ENCODE data around the gene RAB7A.

The RAB7A gene

DNA sequence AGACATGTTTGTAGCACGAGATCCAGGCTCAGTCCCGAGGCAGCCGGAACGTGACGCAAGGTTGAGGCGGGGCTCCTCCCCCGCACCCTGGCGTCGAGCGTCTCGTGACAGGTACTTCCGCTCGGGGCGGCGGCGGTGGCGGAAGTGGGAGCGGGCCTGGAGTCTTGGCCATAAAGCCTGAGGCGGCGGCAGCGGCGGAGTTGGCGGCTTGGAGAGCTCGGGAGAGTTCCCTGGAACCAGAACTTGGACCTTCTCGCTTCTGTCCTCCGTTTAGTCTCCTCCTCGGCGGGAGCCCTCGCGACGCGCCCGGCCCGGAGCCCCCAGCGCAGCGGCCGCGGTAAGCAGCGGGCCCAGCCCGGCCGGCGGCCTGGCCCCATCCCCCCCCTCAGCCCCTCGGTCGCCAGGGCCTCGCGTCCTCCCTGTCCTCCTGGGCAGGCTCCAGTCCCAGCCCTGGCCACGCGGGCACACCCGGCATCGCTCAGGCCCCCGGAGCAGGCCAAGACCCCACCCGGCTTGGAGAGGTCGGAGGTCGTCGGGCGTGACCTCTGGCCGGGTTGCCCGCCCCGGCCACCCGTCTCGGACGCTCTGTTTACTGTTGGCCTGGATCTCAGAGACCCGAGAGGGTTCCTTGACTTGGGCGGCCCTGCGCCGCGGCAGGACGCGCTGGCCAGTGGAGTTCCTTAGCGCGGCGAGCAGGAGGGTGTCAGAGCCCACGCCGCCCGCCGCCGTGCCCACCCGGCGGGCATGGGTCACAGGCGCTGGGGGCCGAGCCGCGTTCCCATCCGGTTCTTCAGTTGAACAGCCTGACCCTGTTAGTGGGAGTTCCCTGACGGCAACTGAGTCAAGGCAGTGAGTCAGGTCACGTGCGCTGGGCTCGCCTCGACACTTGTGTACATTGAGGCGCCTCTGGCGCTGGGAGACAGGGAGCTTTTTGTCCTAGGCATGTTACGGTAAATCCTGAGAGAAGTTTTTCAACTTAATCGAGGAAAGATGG lies at the start of gene RAB7A:
Gene RAB7A (plus strand): TSS at position 161 of the 994 bp plus-strand sequence. CDS start 69,185 bp downstream, outside the sequence.
- DNase-seq (ENCODE audit: low read depth in 3 of 3, low spot score in 1 of 3) = peak; percentile 90 to 94 (median 92)

GRCh38 chr3:128679338-128679737 lies 46.6 kb upstream of the RAB7A start:
- DNase-seq (ENCODE audit: low read depth in 3 of 3, low spot score in 1 of 3) = no peak

- DNase-seq (ENCODE audit: low read depth in 3 of 3, low spot score in 1 of 3) = peak; percentile 91 to 98 (median 93)
Observed at GRCh38 chr3:128680603-128681368, 45.2 kb upstream of the RAB7A start.

GRCh38 chr3:128681369-128681829 lies 44.6 kb upstream of the RAB7A start:
- no peak for DNase-seq (ENCODE audit: low read depth in 3 of 3, low spot score in 1 of 3)

GRCh38 chr3:128683957-128684356 lies 42.0 kb upstream of the RAB7A start:
- no peak for DNase-seq (ENCODE audit: low read depth in 3 of 3, low spot score in 1 of 3)

GRCh38 chr3:128684986-128685726 lies 40.8 kb upstream of the RAB7A start:
- no peak for DNase-seq (ENCODE audit: low read depth in 3 of 3, low spot score in 1 of 3)

GRCh38 chr3:128686465-128686864 lies 39.5 kb upstream of the RAB7A start:
- no peak for DNase-seq (ENCODE audit: low read depth in 3 of 3, low spot score in 1 of 3)

DNA sequence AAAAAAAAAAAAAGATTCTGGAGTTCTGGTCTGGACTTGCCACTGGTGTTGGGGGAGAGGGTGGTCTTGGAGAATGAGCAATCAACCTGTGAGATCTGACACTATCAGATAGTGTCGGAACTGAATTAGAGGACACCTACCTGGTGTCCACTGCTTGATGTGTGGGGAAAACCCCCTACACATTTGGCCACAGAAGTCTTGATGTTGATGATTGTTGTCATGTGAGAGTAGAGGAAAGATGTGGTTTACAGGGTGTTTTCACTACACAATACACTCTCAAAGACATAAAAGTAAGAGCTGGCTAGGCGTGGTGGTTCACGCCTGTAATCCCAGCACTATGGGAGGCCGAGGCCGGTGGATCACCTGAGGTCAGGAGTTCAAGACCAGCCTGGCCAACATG lies 36.9 kb upstream of the RAB7A start:
- DNase-seq (ENCODE audit: low read depth in 3 of 3, low spot score in 1 of 3) = no peak

GRCh38 chr3:128693696-128694095 lies 32.3 kb upstream of the RAB7A start:
- DNase-seq (ENCODE audit: low read depth in 3 of 3, low spot score in 1 of 3) = no peak

- DNase-seq (ENCODE audit: low read depth in 3 of 3, low spot score in 1 of 3) = no peak
Observed at GRCh38 chr3:128697341-128697740, 28.6 kb upstream of the RAB7A start.

DNA sequence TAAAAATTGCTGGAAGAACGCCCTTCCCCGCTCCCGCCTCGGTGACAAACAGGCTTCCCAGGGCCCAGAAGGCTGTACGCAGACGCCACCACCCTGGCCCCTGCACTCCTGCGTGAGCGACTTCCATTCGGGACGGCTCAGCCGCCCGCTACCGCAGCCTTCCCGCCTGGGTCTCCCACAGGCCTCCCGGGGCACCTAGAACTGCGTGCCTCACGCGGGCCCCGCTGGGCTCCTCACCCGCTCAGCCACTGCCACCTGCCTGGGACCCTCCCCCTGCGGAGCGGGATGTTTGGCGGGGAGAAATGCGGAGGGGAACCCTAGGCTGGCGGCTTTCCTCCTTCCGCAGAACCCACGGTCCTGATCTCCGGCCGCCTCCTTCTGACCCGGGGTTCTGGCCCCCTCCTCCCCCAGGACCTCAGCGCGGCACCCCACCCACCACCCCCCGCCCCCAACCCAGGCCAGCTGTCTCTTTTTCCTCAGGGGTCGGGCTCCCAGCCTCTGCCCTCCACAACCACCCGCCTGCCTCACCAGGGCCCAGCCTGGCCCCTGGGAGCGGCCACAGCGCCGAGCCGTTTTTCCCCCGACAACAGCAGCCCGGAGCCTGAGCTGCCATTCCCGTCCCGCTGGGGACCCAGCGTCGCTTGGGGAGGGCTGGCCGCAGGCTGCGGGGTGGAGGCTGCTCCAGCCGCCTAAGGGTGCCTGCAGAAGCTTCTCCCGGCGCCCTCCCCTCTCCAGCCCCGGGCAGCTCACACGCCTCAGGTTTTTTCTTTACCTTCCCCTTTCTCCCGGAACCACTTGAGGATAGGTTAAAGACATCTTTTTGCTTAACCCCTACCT lies 27.6 kb upstream of the RAB7A start:
- no peak for DNase-seq (ENCODE audit: low read depth in 3 of 3, low spot score in 1 of 3)

- no peak for DNase-seq (ENCODE audit: low read depth in 3 of 3, low spot score in 1 of 3)
Observed at GRCh38 chr3:128701342-128702212, 24.4 kb upstream of the RAB7A start.

DNA sequence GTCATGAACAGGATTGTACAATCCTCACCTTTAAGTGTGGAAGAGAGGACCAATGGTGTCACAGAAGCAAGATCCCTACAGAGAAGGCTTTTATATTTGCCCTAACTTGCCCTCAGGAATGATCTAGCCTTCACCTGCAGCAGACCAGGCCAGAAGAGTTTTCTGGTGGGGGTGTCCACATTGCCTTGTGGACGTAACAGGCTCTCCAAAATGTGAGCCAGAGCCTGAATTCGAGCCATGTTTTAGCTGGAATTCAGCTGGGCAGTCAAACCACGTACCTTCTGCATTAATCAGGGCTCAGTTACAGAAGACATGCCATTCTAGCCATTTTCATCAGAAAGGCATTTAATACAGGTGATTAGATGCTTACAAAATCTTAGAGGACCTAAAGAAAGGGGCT lies 23.6 kb upstream of the RAB7A start:
- DNase-seq (ENCODE audit: low read depth in 3 of 3, low spot score in 1 of 3) = no peak

GRCh38 chr3:128703561-128703960 lies 22.4 kb upstream of the RAB7A start:
- DNase-seq (ENCODE audit: low read depth in 3 of 3, low spot score in 1 of 3) = no peak

GRCh38 chr3:128706086-128706615 lies 19.8 kb upstream of the RAB7A start:
- DNase-seq (ENCODE audit: low read depth in 3 of 3, low spot score in 1 of 3) = no peak

DNA sequence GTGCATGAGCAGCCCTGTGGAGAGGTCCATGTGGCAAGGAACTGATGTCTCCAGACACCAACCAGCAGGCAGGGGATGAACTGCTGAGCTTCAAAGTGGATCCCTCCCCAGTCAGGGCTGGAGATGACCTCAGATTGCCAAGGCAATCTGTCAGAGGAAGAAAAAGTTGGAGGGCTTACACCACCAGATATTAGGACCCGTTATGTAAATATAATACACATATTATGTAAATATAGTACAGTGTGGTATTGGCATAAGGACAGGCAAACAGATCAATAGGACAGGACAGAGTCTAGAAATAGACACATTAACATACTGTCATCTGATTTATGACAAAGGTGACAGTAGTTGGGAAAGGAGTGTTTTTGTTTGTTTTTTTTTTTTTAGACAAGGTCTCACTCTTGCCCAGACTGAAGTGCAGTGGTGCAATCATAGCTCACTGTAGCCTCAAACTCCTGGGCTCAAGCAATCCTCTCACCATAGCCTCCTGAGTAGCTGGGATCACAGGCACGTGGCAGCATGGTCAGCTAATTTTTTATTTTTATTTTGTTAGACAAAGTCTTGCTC lies 18.0 kb upstream of the RAB7A start:
- no peak for DNase-seq (ENCODE audit: low read depth in 3 of 3, low spot score in 1 of 3)

DNA sequence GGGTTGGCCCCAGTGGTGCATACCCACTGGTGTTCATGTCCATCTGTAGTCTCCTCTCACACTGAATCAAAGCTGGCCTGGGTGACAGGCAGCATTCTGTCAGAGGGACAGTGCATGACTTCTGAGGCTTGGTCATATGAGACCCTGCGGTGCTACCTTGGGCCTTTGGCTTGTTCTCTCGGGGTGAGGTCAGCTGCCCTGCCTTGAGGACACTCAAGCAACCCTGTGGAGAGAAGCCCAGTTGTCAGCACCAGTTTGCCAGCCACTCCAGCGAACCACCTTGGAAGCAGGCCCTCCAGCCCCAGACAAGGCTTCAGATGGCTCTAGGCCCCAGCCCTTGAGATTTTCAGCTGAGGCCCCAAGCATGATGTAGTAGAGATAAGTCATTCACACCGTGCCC lies 16.9 kb upstream of the RAB7A start:
- no peak for DNase-seq (ENCODE audit: low read depth in 3 of 3, low spot score in 1 of 3)

GRCh38 chr3:128709506-128710210 lies 16.3 kb upstream of the RAB7A start:
- DNase-seq (ENCODE audit: low read depth in 3 of 3, low spot score in 1 of 3) = no peak
